Measurements from ENCODE around the gene CNPY2. TPM values are rescaled to one million over a fixed set of nuclear protein-coding genes. Genes with fewer than 3 reads are reported as not detected.
"Not testable (repeated sequence)": the region's sequence is repeated elsewhere in the genome, so short reads cannot be mapped to it uniquely, and the experiment has no call there.

Gene CNPY2
- total RNA-seq, 5 donors from 2014 or later (not counting 1 experiment from before 2014, with no cell fraction given), result 52.9 to 92.8 (median 90.8) TPM

DNA sequence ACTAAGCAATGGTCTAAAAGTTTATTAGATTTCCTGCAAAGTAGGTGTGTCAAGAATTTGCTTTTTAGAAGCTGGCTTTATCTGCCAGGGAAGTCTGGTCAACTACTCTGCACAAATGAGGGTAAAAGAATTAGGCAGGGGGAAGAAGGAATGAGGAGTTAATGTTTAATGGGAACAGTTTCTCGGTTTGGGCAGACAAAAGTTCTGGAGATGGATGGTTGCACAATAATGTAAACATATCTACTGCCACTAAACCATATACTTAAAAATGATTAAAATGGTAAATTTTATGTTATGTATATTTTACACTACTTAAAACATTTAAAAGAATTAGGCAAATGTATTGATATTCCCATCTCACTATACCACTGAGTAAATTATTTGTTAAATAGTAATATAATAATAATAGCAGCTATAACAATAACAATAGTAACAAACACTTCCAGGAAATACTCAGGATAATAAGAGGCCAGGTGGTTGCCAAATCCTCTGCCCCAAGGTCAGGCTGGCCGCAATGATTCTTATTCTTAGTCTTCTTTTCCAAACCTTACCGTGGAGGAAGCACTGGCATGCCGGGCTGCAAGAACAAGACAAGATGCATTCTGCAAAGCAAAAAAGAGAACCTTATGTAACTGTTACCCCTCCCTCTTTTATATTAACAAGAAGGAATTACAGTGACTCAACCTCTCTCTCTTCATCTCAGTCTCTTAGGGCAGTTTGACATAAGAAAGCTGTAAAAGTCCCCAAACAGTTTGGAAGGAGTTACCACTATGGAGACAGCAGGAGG lies 29.6 kb downstream of the CNPY2 start:
- Histone ChIP-seq H3K36me3 (ENCODE audit: control insufficient read depth in 2 of 2, extremely low read depth in 1 of 2, insufficient read depth in 1 of 2, low read length in 1 of 2) (peaks cover 17 to 61% of the 10 kb centered on the region in 2 donors), H3K4me1 (ENCODE audit: control insufficient read depth in 1 of 2, extremely low read depth in 1 of 2, insufficient read depth in 2 of 2, low read length in 2 of 2) (peaks cover 2 to 9% of the 10 kb centered on the region in 2 experiments), H3K4me3 (ENCODE audit: control insufficient read depth in 1 of 2, extremely low read depth in 1 of 2, low read length in 1 of 2) (no peak overlapping the region), H3K27me3 (replicated peaks in 1 of 2; ENCODE audit: control insufficient read depth in 2 of 2, extremely low read depth in 1 of 2, insufficient read depth in 2 of 2, low read length in 1 of 2) (no peaks in the 10 kb centered on the region), H3K27ac (ENCODE audit: low read length) (no peak overlapping the region), H3K9me3 (no peaks in the 10 kb centered on the region)
- ChIA-PET POLR2A (no interaction called here), CTCF (interaction anchor here in 1 of 2 donors (0.6 to 1.3 kb wide), 3 partner anchors 178 to 235 kb away, joined by 3 to 5 read pairs (median 5); no protein-coding TSS in a partner anchor)
- Mint-ChIP-seq H3K27me3 (no peaks in the 10 kb centered on the region), H3K4me1 (peaks cover 7 to 23% (median 19%) of the 10 kb centered on the region in 3 donors), H3K27ac (peak overlapping the region in 1 of 2 donors; percentile 34), H3K4me3 (no peak overlapping the region), H3K36me3 (peaks cover 41% of the 10 kb centered on the region), H3K9me3 (no peaks in the 10 kb centered on the region)
- ATAC-seq (replicated peaks in 1 of 4), result no peak
- WGBS (ENCODE audit: insufficient coverage), result 100% methylated on average over 2 of the region's 4 CpGs
- no peak for DNase-seq

DNA sequence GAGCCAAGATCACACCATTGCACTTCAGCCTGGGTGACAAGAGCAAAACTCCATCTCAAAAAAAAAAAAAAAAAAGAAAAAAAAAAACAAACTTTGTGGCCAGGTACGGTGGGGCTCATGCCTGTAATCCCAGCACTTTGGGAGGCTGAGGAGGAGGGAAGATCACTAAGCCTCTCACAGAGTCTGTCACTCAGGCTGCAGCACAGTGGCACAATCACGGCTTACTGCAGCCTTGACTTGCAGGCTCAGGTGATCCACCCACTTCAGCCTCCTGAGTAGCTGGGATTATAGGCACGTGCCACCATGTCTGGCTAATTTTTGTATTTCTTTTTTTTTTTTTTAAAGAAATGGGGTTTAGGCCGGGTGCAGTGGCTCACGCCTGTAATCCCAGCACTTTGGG lies 31.5 kb downstream of the CNPY2 start:
- not testable (repeated sequence) for H3K4me3 Mint-ChIP-seq
- POLR2A ChIA-PET, result interaction anchor here in 1 of 2 donors (0.7 kb wide), 1 partner anchor 17 kb away, joined by 4 read pairs; the partner anchor contains the start of gene COQ10A
- peaks cover 15 to 59% of the 10 kb centered on the region in 2 donors for H3K36me3 ChIP-seq (ENCODE audit: control insufficient read depth in 2 of 2, extremely low read depth in 1 of 2, insufficient read depth in 1 of 2, low read length in 1 of 2)

DNA sequence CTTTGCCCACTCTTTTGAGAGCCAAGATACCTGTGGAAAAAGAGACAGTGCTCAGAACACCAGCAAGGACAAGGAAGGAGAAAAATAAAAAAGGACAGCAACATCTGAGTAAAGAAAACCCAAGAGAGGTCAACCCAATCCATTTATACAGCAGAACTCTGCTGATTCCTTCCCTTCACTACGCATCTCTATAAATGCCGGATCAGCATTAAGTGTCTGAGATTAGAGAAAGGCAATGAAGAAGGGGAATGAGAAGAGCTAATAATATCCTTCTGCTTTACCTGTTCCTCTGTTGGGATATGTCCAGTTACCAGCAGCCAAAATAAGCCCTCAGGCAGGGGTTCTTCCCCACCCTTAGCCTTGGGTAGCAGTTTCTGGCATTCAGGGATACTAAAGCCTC lies 33.2 kb downstream of the CNPY2 start:
- ATAC-seq (replicated peaks in 1 of 4) (no peak), DNase-seq (no peak)
- no peaks in the 10 kb centered on the region for H3K27me3 Mint-ChIP-seq
- H3K4me3 Mint-ChIP-seq, result no peak overlapping the region
- H3K27ac Mint-ChIP-seq, result no peak overlapping the region
- Histone ChIP-seq H3K27me3 (replicated peaks in 1 of 2; ENCODE audit: control insufficient read depth in 2 of 2, extremely low read depth in 1 of 2, insufficient read depth in 2 of 2, low read length in 1 of 2) (no peaks in the 10 kb centered on the region), H3K4me1 (ENCODE audit: control insufficient read depth in 1 of 2, extremely low read depth in 1 of 2, insufficient read depth in 2 of 2, low read length in 2 of 2) (no peaks in the 10 kb centered on the region), H3K4me3 (ENCODE audit: control insufficient read depth in 1 of 2, extremely low read depth in 1 of 2, low read length in 1 of 2) (no peak overlapping the region), H3K36me3 (ENCODE audit: control insufficient read depth in 2 of 2, extremely low read depth in 1 of 2, insufficient read depth in 1 of 2, low read length in 1 of 2) (peaks cover 15 to 72% of the 10 kb centered on the region in 2 donors), H3K27ac (ENCODE audit: low read length) (no peak overlapping the region), H3K9me3 (no peaks in the 10 kb centered on the region)
- H3K4me1 Mint-ChIP-seq, result peaks cover 0 to 6% (median 4%) of the 10 kb centered on the region in 3 donors
- ChIA-PET POLR2A (interaction anchor here in 1 of 2 donors (0.5 kb wide), 1 partner anchor 425 kb away, joined by 3 read pairs; no protein-coding TSS in a partner anchor), CTCF (no interaction called here)
- peaks cover 46% of the 10 kb centered on the region for H3K36me3 Mint-ChIP-seq
- no CpG with 5 or more reads among the region's 2 CpGs for WGBS (ENCODE audit: insufficient coverage)
- no peaks in the 10 kb centered on the region for H3K9me3 Mint-ChIP-seq

More for the DNA sequence above, 31.5 kb downstream of the CNPY2 start:
- not testable (repeated sequence) for H3K27ac Mint-ChIP-seq; H3K27me3 Mint-ChIP-seq; H3K27ac ChIP-seq (ENCODE audit: low read length); DNase-seq; H3K27me3 ChIP-seq (replicated peaks in 1 of 2; ENCODE audit: control insufficient read depth in 2 of 2, extremely low read depth in 1 of 2, insufficient read depth in 2 of 2, low read length in 1 of 2); H3K4me1 ChIP-seq (ENCODE audit: control insufficient read depth in 1 of 2, extremely low read depth in 1 of 2, insufficient read depth in 2 of 2, low read length in 2 of 2); H3K9me3 ChIP-seq; ATAC-seq (replicated peaks in 1 of 4); H3K9me3 Mint-ChIP-seq; H3K4me3 ChIP-seq (ENCODE audit: control insufficient read depth in 1 of 2, extremely low read depth in 1 of 2, low read length in 1 of 2)
- peaks cover 41% of the 10 kb centered on the region for H3K36me3 Mint-ChIP-seq
- CTCF ChIA-PET, result interaction anchor here in 1 of 2 donors (0.7 kb wide), 3 partner anchors 17 to 94 kb away, joined by 3 to 5 read pairs (median 3); no protein-coding TSS in a partner anchor
- H3K4me1 Mint-ChIP-seq, result peaks cover 0 to 13% (median 9%) of the 10 kb centered on the region in 3 donors
- 83% methylated on average over 1 of the region's 5 CpGs for WGBS (ENCODE audit: insufficient coverage)

DNA sequence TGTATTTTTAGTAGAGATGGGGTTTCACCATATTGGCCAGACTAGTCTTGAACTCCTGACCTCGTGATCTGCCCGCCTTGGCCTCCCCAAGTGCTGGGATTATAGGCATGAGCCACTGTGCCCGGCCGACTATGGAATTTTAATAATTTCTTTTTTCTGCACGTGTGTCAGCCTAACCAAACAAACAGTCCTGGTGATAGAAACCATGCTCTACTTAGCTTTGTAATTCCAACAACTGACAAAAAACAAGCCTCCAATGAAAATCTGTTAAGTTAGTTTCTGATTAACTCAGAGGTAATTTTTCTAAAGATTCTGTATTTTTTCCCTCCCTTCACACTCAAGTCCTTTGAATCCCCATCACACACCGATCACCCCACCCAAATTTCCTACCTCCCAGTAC lies 33.8 kb downstream of the CNPY2 start:
- ChIA-PET CTCF (no interaction called here), POLR2A (no interaction called here)
- DNase-seq, result no peak
- Mint-ChIP-seq H3K36me3 (peaks cover 46% of the 10 kb centered on the region), H3K9me3 (no peaks in the 10 kb centered on the region), H3K4me3 (no peak overlapping the region), H3K27me3 (no peaks in the 10 kb centered on the region), H3K4me1 (peaks cover 0 to 6% (median 4%) of the 10 kb centered on the region in 3 donors), H3K27ac (no peak overlapping the region)
- peaks cover 15 to 72% of the 10 kb centered on the region in 2 donors for H3K36me3 ChIP-seq (ENCODE audit: control insufficient read depth in 2 of 2, extremely low read depth in 1 of 2, insufficient read depth in 1 of 2, low read length in 1 of 2)
- no peak overlapping the region for H3K4me3 ChIP-seq (ENCODE audit: control insufficient read depth in 1 of 2, extremely low read depth in 1 of 2, low read length in 1 of 2)
- 88% methylated on average over 3 of the region's 6 CpGs for WGBS (ENCODE audit: insufficient coverage)
- no peaks in the 10 kb centered on the region for H3K4me1 ChIP-seq (ENCODE audit: control insufficient read depth in 1 of 2, extremely low read depth in 1 of 2, insufficient read depth in 2 of 2, low read length in 2 of 2)
- H3K9me3 ChIP-seq, result no peaks in the 10 kb centered on the region
- H3K27me3 ChIP-seq (replicated peaks in 1 of 2; ENCODE audit: control insufficient read depth in 2 of 2, extremely low read depth in 1 of 2, insufficient read depth in 2 of 2, low read length in 1 of 2), result no peaks in the 10 kb centered on the region
- no peak overlapping the region for H3K27ac ChIP-seq (ENCODE audit: low read length)
- ATAC-seq (replicated peaks in 1 of 4), result no peak

DNA sequence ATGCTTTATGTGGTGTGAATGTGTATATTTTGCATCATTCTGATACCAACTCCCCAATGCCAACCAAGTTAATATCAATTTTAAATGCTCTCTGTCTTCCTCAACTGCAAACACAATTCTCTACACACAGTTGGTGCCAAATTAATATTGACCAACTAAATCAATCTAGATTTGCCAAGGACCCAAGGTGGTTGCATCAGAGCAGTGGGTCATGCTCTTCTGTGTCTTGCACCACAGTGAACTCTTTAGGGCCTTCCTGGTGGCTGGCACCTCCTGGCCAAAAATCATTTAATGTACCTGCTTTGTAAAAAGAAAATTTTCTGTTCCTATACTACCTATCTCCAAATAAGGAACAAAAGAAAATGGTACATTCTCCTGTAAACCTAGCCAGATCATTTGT lies 34.9 kb downstream of the CNPY2 start:
- Histone ChIP-seq H3K27ac (ENCODE audit: low read length) (no peak overlapping the region), H3K27me3 (replicated peaks in 1 of 2; ENCODE audit: control insufficient read depth in 2 of 2, extremely low read depth in 1 of 2, insufficient read depth in 2 of 2, low read length in 1 of 2) (no peaks in the 10 kb centered on the region), H3K4me1 (ENCODE audit: control insufficient read depth in 1 of 2, extremely low read depth in 1 of 2, insufficient read depth in 2 of 2, low read length in 2 of 2) (no peaks in the 10 kb centered on the region), H3K36me3 (ENCODE audit: control insufficient read depth in 2 of 2, extremely low read depth in 1 of 2, insufficient read depth in 1 of 2, low read length in 1 of 2) (peaks cover 17 to 69% of the 10 kb centered on the region in 2 donors), H3K9me3 (no peaks in the 10 kb centered on the region), H3K4me3 (ENCODE audit: control insufficient read depth in 1 of 2, extremely low read depth in 1 of 2, low read length in 1 of 2) (no peak overlapping the region)
- POLR2A ChIA-PET, result no interaction called here
- H3K4me3 Mint-ChIP-seq, result no peak overlapping the region
- no peaks in the 10 kb centered on the region for H3K4me1 Mint-ChIP-seq
- ATAC-seq (replicated peaks in 1 of 4) (no peak), DNase-seq (no peak)
- H3K27ac Mint-ChIP-seq, result no peak overlapping the region
- CTCF ChIA-PET, result interaction anchor here (0.6 to 0.7 kb wide), 3 partner anchors 14 to 100 kb away, joined by 4 to 6 read pairs (median 4); no protein-coding TSS in a partner anchor
- H3K27me3 Mint-ChIP-seq, result no peaks in the 10 kb centered on the region
- no peaks in the 10 kb centered on the region for H3K9me3 Mint-ChIP-seq
- peaks cover 43% of the 10 kb centered on the region for H3K36me3 Mint-ChIP-seq

DNA sequence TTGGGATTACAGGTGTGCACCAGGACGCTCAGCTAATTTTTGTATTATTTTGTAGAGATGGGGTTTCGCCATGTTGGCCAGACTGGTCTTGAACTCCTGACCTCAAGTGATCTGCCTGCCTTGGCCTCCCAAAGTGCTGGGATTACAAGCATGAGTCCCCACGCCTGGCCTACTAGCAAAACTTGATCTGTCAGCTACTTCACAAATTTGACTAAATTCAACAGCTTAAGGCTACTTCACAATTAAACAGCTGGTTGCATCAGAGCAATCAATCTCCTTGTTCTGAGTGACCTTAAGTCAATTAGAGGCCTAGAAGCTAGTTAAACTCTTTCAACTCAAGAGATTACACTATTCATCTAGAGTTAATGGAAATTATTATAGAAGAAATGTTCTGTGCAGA lies 36.9 kb downstream of the CNPY2 start:
- Mint-ChIP-seq H3K9me3 (no peaks in the 10 kb centered on the region), H3K4me3 (no peak overlapping the region), H3K27me3 (no peaks in the 10 kb centered on the region), H3K27ac (no peak overlapping the region), H3K36me3 (peaks cover 49% of the 10 kb centered on the region), H3K4me1 (no peaks in the 10 kb centered on the region)
- WGBS (ENCODE audit: insufficient coverage), result 90% methylated on average over 1 of the region's 3 CpGs
- Histone ChIP-seq H3K36me3 (ENCODE audit: control insufficient read depth in 2 of 2, extremely low read depth in 1 of 2, insufficient read depth in 1 of 2, low read length in 1 of 2) (peaks cover 34 to 77% of the 10 kb centered on the region in 2 donors), H3K4me3 (ENCODE audit: control insufficient read depth in 1 of 2, extremely low read depth in 1 of 2, low read length in 1 of 2) (no peak overlapping the region), H3K27me3 (replicated peaks in 1 of 2; ENCODE audit: control insufficient read depth in 2 of 2, extremely low read depth in 1 of 2, insufficient read depth in 2 of 2, low read length in 1 of 2) (no peaks in the 10 kb centered on the region), H3K27ac (ENCODE audit: low read length) (no peak overlapping the region), H3K4me1 (ENCODE audit: control insufficient read depth in 1 of 2, extremely low read depth in 1 of 2, insufficient read depth in 2 of 2, low read length in 2 of 2) (no peaks in the 10 kb centered on the region), H3K9me3 (no peaks in the 10 kb centered on the region)
- ATAC-seq (replicated peaks in 1 of 4) (no peak), DNase-seq (no peak)
- CTCF ChIA-PET, result interaction anchor here (0.5 to 1.1 kb wide), 2 partner anchors 10 to 182 kb away, joined by 4 read pairs; no protein-coding TSS in a partner anchor
- POLR2A ChIA-PET, result interaction anchor here in 1 of 2 donors (0.6 kb wide), 2 partner anchors 24 to 31 kb away, joined by 3 to 4 read pairs; no protein-coding TSS in a partner anchor
